Mammary epithelial cell (primary cell): ENCODE data around the gene ENTPD2.
"Not testable (repeated sequence)": the region's sequence is repeated elsewhere in the genome, so short reads cannot be mapped to it uniquely, and the experiment has no call there.

Source experiments
- EZH2 ChIP-seq: IDR thresholded peaks from 2 replicates; pipeline ENCODE4 v1.6.1; 2012; ENCODE audit warnings: low read length, inconsistent platforms, borderline replicate concordance
- TF ChIP-seq, protein P1 (sequence below), 2 donors: IDR thresholded peaks in 1 of 2; conservative IDR thresholded peaks in 1 of 2; 2 replicates each; pipeline ENCODE4 v1.5.1; 2011 to 2012; ENCODE audit warnings: inconsistent platforms in 2 of 2, low read length in 2 of 2, mild to moderate bottlenecking in 2 of 2, control low read depth in 1 of 2, low read depth in 1 of 2; ENCODE audit not compliant: insufficient read depth in 1 of 2; ENCODE audit errors: extremely low read depth in 1 of 2

DNA sequence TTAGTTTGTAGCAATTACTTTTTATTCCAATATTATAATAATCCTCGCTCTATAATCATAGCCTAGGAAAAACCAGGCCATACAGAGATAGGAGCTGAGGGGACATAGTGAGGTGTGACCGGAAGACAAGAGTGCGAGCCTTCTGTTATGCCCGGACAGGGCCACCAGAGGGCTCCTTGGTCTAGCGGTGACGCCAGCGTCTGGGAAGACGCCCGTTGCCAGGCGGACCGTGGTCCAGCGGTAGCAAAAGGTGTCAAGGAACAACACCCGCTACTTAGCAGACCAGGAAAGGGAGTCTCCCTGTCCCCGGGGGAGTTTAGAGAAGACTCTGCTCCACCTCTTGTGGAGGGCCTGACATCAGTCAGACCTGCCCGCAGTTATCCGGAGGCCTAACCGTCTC lies 49.6 kb downstream of the ENTPD2 start:
- TF ChIP-seq, protein P1, sequence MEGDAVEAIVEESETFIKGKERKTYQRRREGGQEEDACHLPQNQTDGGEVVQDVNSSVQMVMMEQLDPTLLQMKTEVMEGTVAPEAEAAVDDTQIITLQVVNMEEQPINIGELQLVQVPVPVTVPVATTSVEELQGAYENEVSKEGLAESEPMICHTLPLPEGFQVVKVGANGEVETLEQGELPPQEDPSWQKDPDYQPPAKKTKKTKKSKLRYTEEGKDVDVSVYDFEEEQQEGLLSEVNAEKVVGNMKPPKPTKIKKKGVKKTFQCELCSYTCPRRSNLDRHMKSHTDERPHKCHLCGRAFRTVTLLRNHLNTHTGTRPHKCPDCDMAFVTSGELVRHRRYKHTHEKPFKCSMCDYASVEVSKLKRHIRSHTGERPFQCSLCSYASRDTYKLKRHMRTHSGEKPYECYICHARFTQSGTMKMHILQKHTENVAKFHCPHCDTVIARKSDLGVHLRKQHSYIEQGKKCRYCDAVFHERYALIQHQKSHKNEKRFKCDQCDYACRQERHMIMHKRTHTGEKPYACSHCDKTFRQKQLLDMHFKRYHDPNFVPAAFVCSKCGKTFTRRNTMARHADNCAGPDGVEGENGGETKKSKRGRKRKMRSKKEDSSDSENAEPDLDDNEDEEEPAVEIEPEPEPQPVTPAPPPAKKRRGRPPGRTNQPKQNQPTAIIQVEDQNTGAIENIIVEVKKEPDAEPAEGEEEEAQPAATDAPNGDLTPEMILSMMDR (conservative IDR thresholded peaks at IDR 0.05 in 1 of 2, IDR thresholded peaks at IDR 0.05 in 1 of 2; ENCODE audit: extremely low read depth in 1 of 2, insufficient read depth in 1 of 2, low read depth in 1 of 2, low read length in 2 of 2), result peak in 1 of 2 donors; percentile 30
- TF ChIP-seq EZH2, result not testable (repeated sequence)
